Panc1 (cell line): Measurements from ENCODE around the gene PLCL1. TPM values are rescaled to one million over a fixed set of nuclear protein-coding genes. Genes with fewer than 3 reads are reported as not detected.

Source experiments
- ATAC-seq: fragments of 200-7000 bp; cut with Tn5 transposase; 2 replicates; pipeline ENCODE4 v1.9.1; 2020; ENCODE audit warnings: mild to moderate bottlenecking, moderate library complexity
- BruUV-seq: library from RNA; stranded (reverse); fragments of 400-500 nt; replicated peaks from 2 replicates; lab custom pipeline; 2021; lab: Mats Ljungman, UMichigan
- CTCF ChIA-PET: fragments of 300-600 bp; sonication (Branson Sonifier 250); formaldehyde crosslinking; loops from one replicate; lab custom pipeline; 2022; ENCODE audit warnings: antibody characterized with exemption; lab: Charles Lee
- POLR2A ChIA-PET: fragments of 300-600 bp; sonication (Branson Sonifier 250); formaldehyde crosslinking; loops from one replicate; lab custom pipeline; 2022; ENCODE audit warnings: antibody characterized with exemption; lab: Charles Lee
- DNase-seq: peaks from one replicate; pipeline ENCODE4 v3.0.0-alpha.2; 2010; ENCODE audit warnings: low read depth, low spot score
- H3K27ac ChIP-seq: 2 replicates; pipeline ENCODE4 v1.5.1; 2011; ENCODE audit warnings: mild to moderate bottlenecking, low read length, inconsistent platforms
- H3K27me3 ChIP-seq: fragments of 200-500 bp; sonication (Bioruptor generic); 2 replicates; pipeline ENCODE4 v1.6.0; 2014; ENCODE audit warnings: low read length, inconsistent platforms; ENCODE audit not compliant: control insufficient read depth, insufficient read depth
- H3K36me3 ChIP-seq: fragments of 200-500 bp; sonication (Bioruptor generic); 2 replicates; pipeline ENCODE4 v1.5.1; 2014; ENCODE audit warnings: inconsistent platforms, mild to moderate bottlenecking, low read length, moderate library complexity; ENCODE audit not compliant: control insufficient read depth, insufficient read depth
- H3K4me1 ChIP-seq: 2 replicates; pipeline ENCODE4 v1.5.1; 2011; ENCODE audit warnings: inconsistent platforms, mild to moderate bottlenecking, low read length, moderate library complexity; ENCODE audit not compliant: control insufficient read depth, insufficient read depth
- H3K4me3 ChIP-seq, 2 experiments: 2 replicates each; pipeline ENCODE4 v1.5.1; 2011 to 2012; ENCODE audit warnings: low read depth in 2 of 2, low read length in 2 of 2, mild to moderate bottlenecking in 2 of 2, inconsistent platforms in 1 of 2, moderate library complexity in 1 of 2
- H3K9me3 ChIP-seq: fragments of 200-500 bp; sonication (Bioruptor generic); 2 replicates; pipeline ENCODE4 v1.5.1; 2014; ENCODE audit warnings: low read depth, mild to moderate bottlenecking, inconsistent platforms, low read length, moderate library complexity; ENCODE audit not compliant: control insufficient read depth, insufficient read depth
- POLR2AphosphoS5 ChIP-seq: IDR thresholded peaks from 2 replicates; pipeline ENCODE4 v1.6.1; 2012; ENCODE audit warnings: mild to moderate bottlenecking, low read depth, low read length, moderate library complexity
- REST ChIP-seq, 2 experiments: IDR thresholded peaks; 2 replicates each; pipeline ENCODE4 v1.6.1; 2011 to 2012; ENCODE audit warnings: low read depth in 2 of 2, control low read depth in 1 of 2, low read length in 1 of 2, mild to moderate bottlenecking in 1 of 2, moderate library complexity in 1 of 2; ENCODE audit not compliant: insufficient read depth in 1 of 2
- SIN3A ChIP-seq: IDR thresholded peaks from 2 replicates; pipeline ENCODE4 v1.6.1; 2012; ENCODE audit warnings: low read depth, mild to moderate bottlenecking, low read length, moderate library complexity, borderline replicate concordance; ENCODE audit not compliant: insufficient read depth
- TCF7L2 ChIP-seq: IDR thresholded peaks from 2 replicates; pipeline ENCODE4 v1.6.1; 2011; ENCODE audit warnings: mild to moderate bottlenecking, low read depth, low read length, inconsistent platforms
- in situ Hi-C: cut with HindIII; loops from 2 replicates; pipeline ENCODE4 v1.10.0; 2016; ENCODE audit warnings: low sequenced_read_pairs, low pct_unique_long_range_greater_than_20kb
- intact Hi-C: fragments of 100-400 bp; cut with micrococcal nuclease; formaldehyde crosslinking; loops from one replicate; pipeline ENCODE4 v1.10.0; 2022; ENCODE audit not compliant: unreplicated experiment
- total RNA-seq: library from RNA; stranded (reverse); gene quantifications from one replicate; pipeline ENCODE4 v1.2.1, GENCODE V29; 2021; ENCODE audit not compliant: unreplicated experiment
- TF ChIP-seq, protein P1 (sequence below): fragments of 450-650 bp; IDR thresholded peaks from 2 replicates; pipeline ENCODE4 v1.5.1; 2017; ENCODE audit warnings: mild to moderate bottlenecking

PLCL1 gene
- total RNA-seq, 1 experiment from 2014 or later: not detected

DNA sequence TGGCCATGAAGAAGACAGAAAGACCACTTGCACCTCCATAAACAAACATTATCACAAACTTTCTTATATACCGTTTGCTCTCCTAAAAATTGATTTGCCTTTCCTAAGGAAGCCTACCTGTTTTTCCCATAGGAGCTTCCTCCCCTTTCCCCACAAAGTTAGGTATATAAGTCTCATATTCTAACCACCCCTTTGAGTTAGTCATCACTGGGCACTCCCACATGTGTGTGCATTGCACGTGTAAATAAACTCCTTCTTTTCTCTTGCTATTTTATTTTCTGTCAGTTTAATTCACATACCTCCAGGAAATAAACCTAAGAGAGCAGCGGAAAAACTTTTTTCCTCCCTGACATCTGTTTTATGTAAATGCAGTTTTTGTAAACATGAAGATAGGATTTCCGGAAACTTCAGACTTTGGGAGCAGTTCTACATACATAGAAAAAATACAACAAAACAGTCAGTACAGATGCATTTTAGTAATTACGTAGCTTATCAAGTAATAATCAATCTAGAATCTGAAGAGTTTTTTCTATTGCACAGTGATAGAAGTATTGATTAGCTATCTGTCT lies 46.6 kb downstream of the PLCL1 start:
- ATAC-seq: no peak
- no TSS peak for BruUV-seq

DNA sequence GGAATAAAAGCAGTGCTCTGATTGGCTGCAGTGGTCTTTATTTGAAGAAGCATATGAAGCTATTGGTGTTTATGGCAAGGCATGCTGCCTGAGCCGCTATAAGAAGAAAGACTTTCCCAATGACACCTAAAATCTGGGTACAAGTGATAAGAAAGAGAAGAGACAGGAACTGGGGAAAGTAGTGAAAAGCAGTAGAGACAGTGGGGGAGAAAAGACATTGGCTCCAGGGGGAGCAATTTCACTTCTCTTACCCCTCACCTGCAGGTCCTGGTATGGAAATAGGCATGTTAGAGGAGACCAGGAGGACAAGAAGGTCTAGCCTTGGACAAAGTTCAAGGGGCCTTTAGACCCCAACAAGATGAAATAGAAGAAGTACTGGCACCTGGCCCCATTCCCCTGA lies 47.1 kb downstream of the PLCL1 start:
- CTCF ChIA-PET: no interaction called here
- no peaks in the 10 kb centered on the region for H3K36me3 ChIP-seq
- in situ Hi-C loops: no loop called here
- peaks cover 7% of the 10 kb centered on the region for H3K27me3 ChIP-seq
- no peak overlapping the region for H3K4me3 ChIP-seq
- POLR2A ChIA-PET: no interaction called here
- no peak for TF ChIP-seq POLR2AphosphoS5
- TF ChIP-seq SIN3A: no peak
- TF ChIP-seq REST (IDR thresholded peaks at IDR 0.05; ENCODE audit: insufficient read depth in 1 of 2, low read depth in 2 of 2, low read length in 1 of 2): no peak
- TF ChIP-seq TCF7L2: no peak
- TF ChIP-seq, protein P1, sequence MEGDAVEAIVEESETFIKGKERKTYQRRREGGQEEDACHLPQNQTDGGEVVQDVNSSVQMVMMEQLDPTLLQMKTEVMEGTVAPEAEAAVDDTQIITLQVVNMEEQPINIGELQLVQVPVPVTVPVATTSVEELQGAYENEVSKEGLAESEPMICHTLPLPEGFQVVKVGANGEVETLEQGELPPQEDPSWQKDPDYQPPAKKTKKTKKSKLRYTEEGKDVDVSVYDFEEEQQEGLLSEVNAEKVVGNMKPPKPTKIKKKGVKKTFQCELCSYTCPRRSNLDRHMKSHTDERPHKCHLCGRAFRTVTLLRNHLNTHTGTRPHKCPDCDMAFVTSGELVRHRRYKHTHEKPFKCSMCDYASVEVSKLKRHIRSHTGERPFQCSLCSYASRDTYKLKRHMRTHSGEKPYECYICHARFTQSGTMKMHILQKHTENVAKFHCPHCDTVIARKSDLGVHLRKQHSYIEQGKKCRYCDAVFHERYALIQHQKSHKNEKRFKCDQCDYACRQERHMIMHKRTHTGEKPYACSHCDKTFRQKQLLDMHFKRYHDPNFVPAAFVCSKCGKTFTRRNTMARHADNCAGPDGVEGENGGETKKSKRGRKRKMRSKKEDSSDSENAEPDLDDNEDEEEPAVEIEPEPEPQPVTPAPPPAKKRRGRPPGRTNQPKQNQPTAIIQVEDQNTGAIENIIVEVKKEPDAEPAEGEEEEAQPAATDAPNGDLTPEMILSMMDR: peak; percentile 9; the same call in 1 of the 2 replicates
- no TSS peak for BruUV-seq
- H3K9me3 ChIP-seq: no peaks in the 10 kb centered on the region
- H3K4me1 ChIP-seq: no peaks in the 10 kb centered on the region
- ATAC-seq (no peak), DNase-seq (no peak)
- H3K27ac ChIP-seq: no peak overlapping the region
- intact Hi-C loops: no loop called here

More for the DNA sequence above, 46.6 kb downstream of the PLCL1 start:
- CTCF ChIA-PET: no interaction called here
- no peak for DNase-seq
- Histone ChIP-seq H3K4me3 (no peak overlapping the region), H3K27me3 (peaks cover 11% of the 10 kb centered on the region), H3K36me3 (no peaks in the 10 kb centered on the region), H3K4me1 (no peaks in the 10 kb centered on the region), H3K27ac (no peak overlapping the region), H3K9me3 (no peaks in the 10 kb centered on the region)
- TF ChIP-seq REST (IDR thresholded peaks at IDR 0.05; ENCODE audit: insufficient read depth in 1 of 2, low read depth in 2 of 2, low read length in 1 of 2) (no peak), SIN3A (no peak), POLR2AphosphoS5 (no peak)
- TF ChIP-seq, protein P1: no peak
- POLR2A ChIA-PET: no interaction called here
- in situ Hi-C loops: no loop called here
- intact Hi-C loops: no loop called here
